Stimulated activated CD4-positive, alpha-beta T cell treated with anti-CD3 and anti-CD28 coated beads, TNF-alpha, amount 100 ng/mL, for 48 hours (primary cell): ENCODE data around the gene ING1.

Experiments used
- DNase-seq, 3 donors: peaks; one replicate each; pipeline ENCODE4 v3.0.0-alpha.2; 2020; ENCODE audit warnings: low read depth in 3 of 3

ING1 gene

DNA sequence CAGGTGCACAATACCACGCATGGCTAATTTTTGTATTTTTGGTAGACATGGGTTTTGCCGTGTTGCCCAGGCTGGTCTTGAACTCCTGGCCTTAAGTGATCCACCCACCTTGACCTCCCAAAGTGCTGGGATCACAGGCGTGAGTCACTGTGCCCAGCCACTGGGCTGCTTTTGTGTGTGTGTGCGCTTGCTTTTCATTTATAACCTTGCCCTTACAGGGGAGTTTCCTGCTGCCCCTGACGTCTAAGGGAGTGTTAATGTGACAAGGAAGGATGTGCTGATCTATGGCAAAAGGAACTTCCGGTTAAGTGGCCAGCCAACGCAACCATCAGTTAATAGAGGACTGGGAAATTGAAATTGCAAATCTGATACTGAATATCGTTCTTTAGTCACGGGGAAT is 57.7 kb downstream of the ING1 start:
- DNase-seq, result no peak

- DNase-seq, result no peak
Measured at GRCh38 chr13:110772091-110772984, 58.8 kb downstream of the ING1 start.
